Glomerular endothelial cell (primary cell): ENCODE measurements around the gene FIP1L1. TPM values are rescaled to one million over a fixed set of nuclear protein-coding genes. Genes with fewer than 3 reads are reported as not detected.
"Not testable (repeated sequence)": the region's sequence is repeated elsewhere in the genome, so short reads cannot be mapped to it uniquely, and the experiment has no call there.

Source experiments
- DNase-seq: peaks from one replicate; pipeline ENCODE4 v3.0.0-alpha.2; 2011; ENCODE audit warnings: low read depth, low spot score; ENCODE audit errors: extremely low read depth
- total RNA-seq: library from RNA; depleted of rRNA; stranded (reverse); fragments of >200 nt; gene quantifications from 2 replicates; pipeline ENCODE4 v1.2.3, GENCODE V29; 2015

The FIP1L1 gene
- total RNA-seq, 1 donor from 2014 or later = 40.5 TPM

GRCh38 chr4:53374777-53375258 lies 2.6 kb upstream of the FIP1L1 start:
- DNase-seq = no peak

GRCh38 chr4:53376900-53377299 lies 541 bp upstream of the FIP1L1 start:
- no peak for DNase-seq

DNA sequence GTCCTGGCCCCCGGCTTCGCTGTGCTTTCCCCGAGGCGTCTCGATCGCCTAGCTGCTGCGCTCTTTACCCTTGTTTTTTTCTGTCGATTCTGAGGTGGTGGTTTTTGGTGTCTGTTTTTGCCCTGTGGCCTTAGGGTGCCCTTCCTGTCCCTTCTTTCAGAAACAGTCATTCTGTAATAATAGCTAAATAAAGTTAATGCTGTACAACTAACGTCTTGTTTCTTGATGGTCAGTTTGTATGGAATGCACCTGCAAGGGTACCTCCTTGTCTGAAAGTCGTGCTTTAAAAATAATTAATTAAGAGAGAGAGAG lies 686 bp downstream of the FIP1L1 start:
- DNase-seq = no peak

- DNase-seq = no peak
These were observed 2.8 kb downstream of the FIP1L1 start for GRCh38 chr4:53380221-53380620.

DNA sequence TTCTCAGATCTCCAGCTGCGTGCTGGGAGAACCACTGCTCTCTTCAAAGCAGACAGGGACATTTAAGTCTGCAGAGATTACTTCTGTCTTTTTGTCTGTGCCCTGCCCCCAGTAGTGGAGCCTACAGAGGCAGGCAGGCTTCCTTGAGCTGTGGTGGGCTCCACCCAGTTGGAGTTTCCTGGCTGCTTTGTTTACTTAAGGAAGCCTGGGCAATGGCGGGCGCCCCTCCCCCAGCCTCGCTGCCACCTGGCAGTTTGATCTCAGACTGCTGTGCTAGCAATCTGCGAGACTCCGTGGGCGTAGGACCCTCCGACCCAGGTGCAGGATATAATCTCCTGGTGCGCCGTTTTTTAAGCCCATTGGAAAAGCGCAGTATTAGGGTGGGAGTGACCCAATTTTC lies 32.0 kb downstream of the FIP1L1 start:
- DNase-seq = not testable (repeated sequence)

DNA sequence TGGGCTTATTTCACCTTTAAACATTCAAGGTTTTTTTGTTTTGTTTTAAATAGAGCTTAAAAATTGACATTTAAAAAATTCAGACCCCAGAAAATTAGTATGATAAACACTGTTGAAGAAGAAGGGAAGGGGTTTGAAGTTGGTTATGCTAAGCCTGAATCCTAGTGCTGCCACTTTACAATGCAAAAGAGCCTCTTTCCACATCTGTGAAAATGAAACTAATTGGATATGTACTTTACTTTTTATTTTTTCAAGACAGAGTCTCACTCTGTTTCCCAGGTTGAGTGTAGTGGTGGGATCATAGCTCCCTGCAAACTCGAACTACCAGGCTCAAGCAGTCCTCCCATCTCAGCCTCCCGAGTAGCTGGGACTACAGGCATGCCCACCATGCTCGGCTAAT lies 41.8 kb downstream of the FIP1L1 start:
- DNase-seq = no peak

DNA sequence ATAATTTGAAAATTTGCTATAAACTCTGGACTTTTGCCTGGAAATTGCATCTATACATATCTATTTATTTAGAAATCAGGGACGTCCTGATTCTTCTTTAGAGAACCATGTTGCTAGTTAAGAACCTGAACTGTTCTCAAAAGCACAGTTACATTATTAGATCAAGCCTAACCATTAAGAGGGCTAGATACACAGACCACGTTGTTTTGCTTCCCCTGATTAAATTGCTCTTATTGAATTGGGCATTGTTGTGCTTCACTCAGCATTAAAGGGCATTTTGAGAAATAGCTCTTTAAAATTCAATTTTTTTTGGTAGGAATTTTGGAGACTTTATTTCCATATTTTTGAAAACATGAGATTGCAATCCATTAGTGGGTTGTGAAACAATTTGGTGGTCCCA lies 44.4 kb downstream of the FIP1L1 start:
- DNase-seq = no peak

GRCh38 chr4:53422367-53422766 lies 44.9 kb downstream of the FIP1L1 start:
- no peak for DNase-seq

GRCh38 chr4:53424280-53424679 lies 46.8 kb downstream of the FIP1L1 start:
- no peak for DNase-seq

GRCh38 chr4:53427366-53427765 lies 49.9 kb downstream of the FIP1L1 start:
- DNase-seq = no peak

- no peak for DNase-seq
These were observed 53.6 kb downstream of the FIP1L1 start for GRCh38 chr4:53431052-53431451.

GRCh38 chr4:53432528-53433424 lies 55.3 kb downstream of the FIP1L1 start:
- no peak for DNase-seq

DNA sequence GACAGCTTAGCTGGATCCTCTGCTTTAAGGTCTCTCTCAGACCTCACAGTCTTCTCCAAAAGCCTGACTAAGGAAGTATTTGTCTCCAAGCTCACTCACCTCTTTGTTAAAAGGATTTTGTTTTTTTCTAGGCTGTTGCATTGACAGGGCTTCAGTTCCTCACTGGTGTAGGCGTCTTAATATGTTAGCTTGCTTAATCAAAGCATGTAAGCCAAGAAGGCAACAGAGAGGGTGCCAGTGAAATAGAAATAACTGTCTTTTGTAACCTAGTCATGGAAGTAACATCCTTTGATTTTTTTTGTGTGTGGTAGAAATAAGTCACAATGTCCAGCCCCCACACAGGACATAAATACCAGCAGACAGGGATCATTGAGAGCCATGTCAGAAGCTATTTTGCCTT lies 58.8 kb downstream of the FIP1L1 start:
- DNase-seq = no peak

DNA sequence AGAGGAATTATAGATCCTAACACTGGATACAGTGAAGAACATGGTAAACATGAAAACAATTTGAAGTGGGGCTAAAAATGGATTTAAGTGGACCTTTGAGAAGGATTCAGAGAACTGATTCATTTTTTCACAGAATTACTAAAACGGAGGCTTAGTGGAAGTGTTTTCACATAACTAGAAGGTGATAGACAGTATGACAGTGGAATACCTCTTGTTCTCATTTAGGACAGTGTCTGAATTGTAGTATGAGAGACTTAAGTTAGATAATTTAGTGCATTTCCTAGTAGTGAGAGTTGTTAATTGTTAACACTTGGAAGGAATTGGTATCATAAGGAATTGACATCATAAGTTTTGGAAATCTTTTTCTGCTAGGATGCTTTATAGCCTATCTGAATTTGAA lies 64.1 kb downstream of the FIP1L1 start:
- DNase-seq = no peak

GRCh38 chr4:53444954-53445353 lies 67.5 kb downstream of the FIP1L1 start:
- DNase-seq = no peak

- DNase-seq = no peak
These were observed 73.3 kb downstream of the FIP1L1 start for GRCh38 chr4:53450773-53451172.

- DNase-seq = no peak
These were observed 75.9 kb downstream of the FIP1L1 start for GRCh38 chr4:53453385-53453784.

GRCh38 chr4:53455766-53456165 lies 78.3 kb downstream of the FIP1L1 start:
- DNase-seq = no peak

GRCh38 chr4:53456178-53456577 lies 78.7 kb downstream of the FIP1L1 start:
- no peak for DNase-seq

GRCh38 chr4:53459548-53459947 lies 82.1 kb downstream of the FIP1L1 start:
- no peak for DNase-seq

GRCh38 chr4:53461244-53461643 lies 83.8 kb downstream of the FIP1L1 start:
- DNase-seq = no peak

- no peak for DNase-seq
These were observed 85.9 kb downstream of the FIP1L1 start for GRCh38 chr4:53463340-53463739.

DNA sequence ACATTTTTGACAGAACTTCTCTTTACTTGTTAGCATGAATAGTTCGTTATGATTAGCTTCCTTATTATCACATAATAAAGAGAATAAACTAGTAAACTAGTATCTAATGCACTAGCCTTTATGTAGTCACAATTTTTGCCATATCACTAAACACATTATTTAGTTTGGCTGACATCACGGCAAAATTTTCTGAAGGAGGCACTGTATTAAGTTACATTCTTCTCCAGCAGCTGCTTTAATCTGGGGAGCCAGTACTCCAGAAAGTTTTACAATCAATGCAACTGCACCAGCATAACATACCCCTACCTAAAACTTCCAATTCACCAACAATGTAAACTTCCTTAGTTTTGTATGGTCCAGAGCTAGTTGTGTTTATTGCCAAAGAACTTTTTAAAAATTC lies 87.8 kb downstream of the FIP1L1 start:
- DNase-seq = no peak
